Ectodermal cell (in vitro differentiated cells): ENCODE measurements around the gene CCNG1.
"Not testable (repeated sequence)": the region's sequence is repeated elsewhere in the genome, so short reads cannot be mapped to it uniquely, and the experiment has no call there.

Source experiments
- H3K27ac ChIP-seq: 2 replicates; pipeline ENCODE4 v1.7.0; 2013; ENCODE audit warnings: mild to moderate bottlenecking, low read depth, low read length; ENCODE audit not compliant: insufficient read depth, poor library complexity, severe bottlenecking
- H3K27me3 ChIP-seq: 2 replicates; pipeline ENCODE4 v1.7.0; 2013; ENCODE audit warnings: mild to moderate bottlenecking, low read length; ENCODE audit not compliant: insufficient read depth, control insufficient read depth, poor library complexity, severe bottlenecking
- H3K36me3 ChIP-seq: one replicate; pipeline ENCODE4 v1.7.0; 2013; ENCODE audit warnings: low read length; ENCODE audit not compliant: control insufficient read depth, insufficient read depth
- H3K4me1 ChIP-seq: one replicate; pipeline ENCODE4 v1.7.0; 2013; ENCODE audit warnings: low read length; ENCODE audit not compliant: control insufficient read depth, insufficient read depth
- H3K4me3 ChIP-seq: 2 replicates; pipeline ENCODE4 v1.7.0; 2013; ENCODE audit warnings: low read depth, low read length, control low read depth; ENCODE audit not compliant: insufficient read depth
- H3K9me3 ChIP-seq: 2 replicates; pipeline ENCODE4 v1.7.0; 2013; ENCODE audit warnings: mild to moderate bottlenecking, low read length, moderate library complexity; ENCODE audit not compliant: control insufficient read depth
- WGBS, 2 experiments: methylation state at CpG; one replicate each; pipeline ENCODE4 v1.1.7; 2013; ENCODE audit warnings: missing lambda C conversion rate in 2 of 2; 5-methylcytosine and 5-hydroxymethylcytosine counted together

Gene CCNG1

DNA sequence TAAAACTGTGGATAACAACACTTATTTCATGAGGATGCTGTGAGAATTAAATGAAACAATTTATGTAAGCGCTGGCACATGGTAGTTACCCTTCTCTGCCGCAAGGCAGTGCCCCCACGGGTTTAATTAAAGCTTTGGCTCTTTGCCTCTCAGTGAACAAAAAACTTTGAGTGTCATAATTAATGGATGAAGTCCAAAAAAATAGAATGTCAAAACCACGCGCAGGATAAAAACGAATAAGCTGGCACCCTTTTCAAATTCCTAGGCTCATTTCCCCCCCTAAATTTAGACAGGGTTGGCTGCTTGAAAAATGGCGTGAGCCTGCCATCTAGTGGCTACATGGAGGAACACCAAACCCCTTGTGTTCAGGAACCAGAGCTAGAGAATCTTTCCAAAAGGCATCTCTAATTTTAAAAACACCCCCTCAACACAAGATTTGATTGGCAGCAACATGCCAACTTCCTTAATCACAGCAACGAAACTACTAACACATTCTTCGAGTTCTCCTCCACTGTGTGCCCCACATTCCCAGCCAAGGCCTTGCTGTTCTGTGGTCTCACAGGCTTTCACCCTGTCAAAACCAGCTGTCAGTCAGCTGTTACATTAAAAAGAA is 29.0 kb upstream of the CCNG1 start:
- Histone ChIP-seq H3K9me3 (no peaks in the 10 kb centered on the region), H3K36me3 (no peaks in the 10 kb centered on the region), H3K27ac (no peak overlapping the region), H3K27me3 (no peaks in the 10 kb centered on the region), H3K4me3 (no peak overlapping the region), H3K4me1 (no peaks in the 10 kb centered on the region)
- 32 to 38% methylated on average over 9 of the region's 9 CpGs for WGBS, 2 experiments

DNA sequence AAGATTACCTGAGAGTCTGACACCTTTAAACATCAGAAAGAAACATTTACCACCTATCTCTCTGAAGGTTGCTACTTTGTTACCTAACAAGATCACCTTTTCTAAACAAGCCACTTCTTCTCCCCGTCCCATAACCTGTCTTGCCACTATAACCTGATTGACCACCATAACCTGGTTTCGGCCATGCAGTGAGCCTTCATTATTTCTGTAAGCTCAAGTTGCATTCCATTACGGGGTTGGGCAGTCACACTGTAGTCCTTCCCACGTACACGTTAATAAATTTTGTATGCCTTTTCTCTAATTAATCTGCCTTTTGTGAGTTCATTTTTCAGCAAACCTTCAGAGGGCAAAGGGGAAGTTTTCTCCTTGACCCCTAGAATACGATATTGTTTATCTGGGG is 28.0 kb upstream of the CCNG1 start:
- Histone ChIP-seq H3K9me3 (no peaks in the 10 kb centered on the region), H3K4me3 (no peak overlapping the region), H3K27me3 (no peaks in the 10 kb centered on the region), H3K36me3 (no peaks in the 10 kb centered on the region), H3K4me1 (no peaks in the 10 kb centered on the region), H3K27ac (no peak overlapping the region)
- WGBS, 2 experiments: 92 to 93% methylated on average over 6 of the region's 6 CpGs

DNA sequence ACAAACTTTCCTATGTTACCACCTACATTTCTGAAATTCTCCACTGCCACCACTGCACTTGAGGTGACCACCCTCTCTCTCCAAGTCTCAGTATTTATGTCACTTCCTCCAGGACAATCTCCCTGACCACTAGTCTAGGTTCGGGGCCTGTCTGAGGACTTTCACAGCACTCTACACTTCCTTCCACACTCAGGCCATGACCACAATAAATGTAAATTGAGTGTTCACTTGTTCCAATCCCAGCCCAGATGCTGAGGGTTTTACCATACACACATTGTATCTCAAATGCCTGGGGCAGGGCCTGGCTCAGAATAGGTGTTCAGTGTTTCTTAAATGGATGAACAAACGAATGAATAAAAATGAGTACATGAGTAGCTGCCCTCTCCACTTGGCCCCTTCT is 26.9 kb upstream of the CCNG1 start:
- H3K4me1 ChIP-seq: no peaks in the 10 kb centered on the region
- 80 to 90% methylated on average over 2 of the region's 2 CpGs for WGBS, 2 experiments
- no peak overlapping the region for H3K27ac ChIP-seq
- H3K4me3 ChIP-seq: no peak overlapping the region
- no peaks in the 10 kb centered on the region for H3K9me3 ChIP-seq
- no peaks in the 10 kb centered on the region for H3K27me3 ChIP-seq
- no peaks in the 10 kb centered on the region for H3K36me3 ChIP-seq

DNA sequence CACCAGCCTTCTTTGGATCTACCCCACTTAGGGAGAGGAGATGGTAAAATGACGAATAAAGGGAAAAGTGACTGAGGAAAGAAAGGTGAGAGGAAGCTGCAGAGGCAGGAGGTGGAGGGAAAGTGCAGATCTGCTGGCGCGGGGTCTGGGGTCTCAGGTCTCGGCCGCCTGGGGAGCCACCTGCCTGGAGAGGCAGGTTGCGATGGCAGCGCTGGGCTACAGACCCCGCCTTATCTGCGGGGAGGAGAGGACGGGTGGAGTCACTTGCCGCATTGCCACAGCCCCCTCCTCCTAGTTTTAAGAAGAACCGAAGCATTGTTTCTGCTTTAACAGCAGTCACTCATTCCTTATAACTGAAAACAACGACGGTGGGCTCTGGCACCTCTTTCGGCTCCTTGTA is 21.7 kb upstream of the CCNG1 start:
- not testable (repeated sequence) for H3K27me3 ChIP-seq, H3K27ac ChIP-seq, H3K9me3 ChIP-seq, H3K36me3 ChIP-seq, H3K4me3 ChIP-seq, H3K4me1 ChIP-seq
- 24 to 25% methylated on average over 13 to 15 of the region's 15 CpGs for WGBS, 2 experiments

DNA sequence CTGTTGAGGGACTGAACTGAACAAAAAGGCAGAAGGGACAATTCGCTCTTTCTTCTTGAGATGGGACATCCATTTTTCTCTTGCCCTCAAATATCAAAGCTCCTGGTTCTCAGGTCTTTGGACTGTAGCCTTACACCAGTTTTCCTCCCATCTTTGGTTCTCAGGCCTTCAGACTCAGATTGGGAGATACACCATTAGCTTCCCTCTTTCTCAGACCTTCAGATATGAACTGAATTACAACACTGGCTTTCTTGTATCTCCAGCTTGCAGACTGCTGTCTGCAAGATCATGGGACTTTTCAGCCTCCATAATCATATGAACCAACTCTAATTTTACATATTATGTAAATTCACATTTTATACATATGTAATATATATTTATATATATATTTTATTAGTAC is 12.6 kb upstream of the CCNG1 start:
- no peak overlapping the region for H3K4me3 ChIP-seq
- H3K9me3 ChIP-seq: no peaks in the 10 kb centered on the region
- no peak overlapping the region for H3K27ac ChIP-seq
- WGBS, 2 experiments: 85 to 94% methylated on average over 1 of the region's 1 CpG
- H3K36me3 ChIP-seq: no peaks in the 10 kb centered on the region
- H3K27me3 ChIP-seq: no peaks in the 10 kb centered on the region
- H3K4me1 ChIP-seq: no peaks in the 10 kb centered on the region

DNA sequence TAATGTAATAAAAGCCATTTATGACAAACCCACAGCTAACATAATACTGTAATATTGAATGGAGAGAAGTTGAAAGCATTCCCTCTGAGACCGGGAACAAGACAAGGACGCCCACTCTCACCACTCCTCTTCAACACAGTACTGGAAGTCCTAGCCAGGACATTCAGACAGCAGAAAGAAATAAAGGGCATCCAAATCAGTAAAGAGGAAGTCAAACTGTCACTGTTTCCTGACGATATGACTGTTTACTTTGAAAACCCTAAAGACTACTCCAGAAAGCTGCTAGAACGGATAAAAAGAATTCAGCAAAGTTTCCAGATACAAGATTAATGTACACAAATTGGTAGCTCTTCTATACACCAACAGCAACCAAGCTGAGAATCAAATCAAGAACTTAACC is 11.3 kb upstream of the CCNG1 start:
- not testable (repeated sequence) for H3K9me3 ChIP-seq, H3K27ac ChIP-seq, H3K27me3 ChIP-seq, H3K4me1 ChIP-seq, H3K36me3 ChIP-seq, H3K4me3 ChIP-seq
- WGBS, 2 experiments: 90 to 96% methylated on average over 4 of the region's 4 CpGs

DNA sequence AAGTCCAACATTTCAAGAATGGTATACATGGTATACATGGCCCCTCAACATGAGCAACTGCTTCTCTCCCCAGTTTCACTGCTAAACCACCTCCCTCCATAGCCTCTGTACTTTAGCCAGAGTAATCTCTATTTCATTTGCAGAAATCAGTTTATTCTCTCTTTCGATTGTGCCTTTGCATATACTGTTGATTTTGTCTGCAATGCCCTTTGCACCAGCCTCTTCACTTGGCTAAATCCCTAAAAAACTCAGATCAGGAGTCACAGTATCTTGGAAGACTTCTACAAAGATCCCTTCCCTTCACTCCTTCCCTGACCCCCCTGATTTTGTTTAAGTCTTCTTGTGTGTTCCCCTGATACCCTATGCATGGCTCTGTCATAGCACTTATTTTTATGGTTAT is 4.9 kb upstream of the CCNG1 start:
- no peaks in the 10 kb centered on the region for H3K27me3 ChIP-seq
- H3K9me3 ChIP-seq: no peaks in the 10 kb centered on the region
- H3K27ac ChIP-seq: no peak overlapping the region
- WGBS, 2 experiments: 93 to 100% methylated on average over 1 of the region's 1 CpG
- H3K4me3 ChIP-seq: no peak overlapping the region
- H3K36me3 ChIP-seq: no peaks in the 10 kb centered on the region
- H3K4me1 ChIP-seq: peaks cover 6% of the 10 kb centered on the region

DNA sequence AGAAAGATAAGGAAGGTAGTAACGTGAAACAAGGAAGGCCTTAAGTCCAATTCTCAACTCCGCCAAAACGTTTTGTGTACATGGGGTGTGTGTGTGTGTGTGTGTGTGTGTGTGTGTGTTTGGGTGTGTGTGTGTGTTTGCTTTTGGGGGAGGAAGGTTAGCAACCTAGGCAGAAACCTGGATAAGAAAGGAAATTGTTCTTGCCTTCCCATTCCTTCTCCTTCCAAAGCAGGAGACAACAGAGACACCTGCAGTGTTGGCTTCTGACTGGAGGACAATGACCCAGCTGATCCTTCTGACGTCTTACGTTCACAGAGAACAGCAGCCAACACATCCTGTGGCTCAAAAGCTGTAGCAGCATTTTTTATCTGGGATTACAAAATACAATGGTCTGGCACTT is 4.1 kb upstream of the CCNG1 start:
- no peak overlapping the region for H3K4me3 ChIP-seq
- peaks cover 6% of the 10 kb centered on the region for H3K4me1 ChIP-seq
- WGBS, 2 experiments: 59% methylated on average over 5 of the region's 5 CpGs
- H3K9me3 ChIP-seq: no peaks in the 10 kb centered on the region
- H3K27me3 ChIP-seq: no peaks in the 10 kb centered on the region
- H3K27ac ChIP-seq: no peak overlapping the region
- no peaks in the 10 kb centered on the region for H3K36me3 ChIP-seq

DNA sequence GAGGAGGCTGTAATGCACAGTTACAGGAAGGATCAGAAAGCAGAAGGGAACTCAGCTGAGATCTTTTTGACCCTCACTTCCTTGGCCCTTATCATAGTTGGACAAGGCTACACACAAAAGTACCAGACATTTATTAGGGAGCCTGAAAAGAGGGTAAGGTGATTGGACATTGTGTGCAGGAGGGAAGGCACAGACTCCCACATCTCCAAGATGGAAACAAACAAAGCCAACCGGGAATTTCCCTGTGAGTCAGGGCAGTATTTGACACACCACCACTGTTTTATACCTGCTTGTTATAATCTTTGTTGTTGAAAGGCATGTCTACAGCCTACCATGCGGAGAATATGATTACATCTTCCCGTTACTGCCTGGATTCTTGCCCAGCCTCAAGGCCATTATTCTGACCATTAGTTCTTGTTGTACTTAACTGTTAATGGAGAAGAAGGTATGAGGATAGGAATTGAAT is 3.0 kb upstream of the CCNG1 start:
- Histone ChIP-seq H3K9me3 (no peaks in the 10 kb centered on the region), H3K4me3 (no peak overlapping the region), H3K27ac (no peak overlapping the region), H3K27me3 (no peaks in the 10 kb centered on the region), H3K36me3 (no peaks in the 10 kb centered on the region), H3K4me1 (peaks cover 6% of the 10 kb centered on the region)
- 92 to 94% methylated on average over 3 of the region's 3 CpGs for WGBS, 2 experiments

DNA sequence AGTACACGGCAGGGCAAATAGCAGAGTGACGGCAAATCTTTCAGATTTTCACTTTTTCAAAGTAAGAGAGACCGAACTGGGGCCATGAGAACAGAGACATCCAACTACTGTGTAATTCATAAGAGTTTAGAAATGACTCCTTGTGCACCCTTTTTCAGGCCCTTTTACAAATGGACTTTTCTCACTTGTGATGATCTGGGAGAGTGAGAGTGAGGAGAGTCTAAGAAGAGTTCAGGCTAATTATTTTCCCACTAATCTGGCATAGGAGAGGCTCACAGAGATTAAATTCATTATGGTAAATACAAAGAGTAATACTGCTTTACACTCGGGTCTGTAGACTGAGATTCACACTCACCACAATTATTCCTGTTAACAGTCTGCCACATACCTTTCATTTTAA is 880 bp upstream of the CCNG1 start:
- Histone ChIP-seq H3K36me3 (peaks cover 8% of the 10 kb centered on the region), H3K4me1 (peaks cover 9% of the 10 kb centered on the region), H3K9me3 (no peaks in the 10 kb centered on the region), H3K27me3 (no peaks in the 10 kb centered on the region), H3K27ac (no peak overlapping the region), H3K4me3 (peak overlapping the region; percentile 13)
- WGBS, 2 experiments: 50 to 71% methylated on average over 4 of the region's 4 CpGs

DNA sequence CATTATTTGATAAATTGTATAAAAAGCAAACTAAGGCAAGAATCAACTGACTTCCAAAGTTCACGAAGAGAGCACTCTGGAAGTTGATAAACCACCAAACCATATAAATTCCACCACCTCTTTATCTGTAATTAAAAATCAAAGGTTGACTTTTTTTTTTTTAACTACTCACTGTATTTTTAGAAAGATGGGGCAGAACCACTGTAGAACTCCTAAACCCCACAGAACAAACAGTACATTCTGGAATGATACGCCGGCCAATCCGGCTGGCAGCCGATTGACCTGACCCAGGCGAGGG is 435 bp upstream of the CCNG1 start:
- peaks cover 11% of the 10 kb centered on the region for H3K36me3 ChIP-seq
- H3K27me3 ChIP-seq: no peaks in the 10 kb centered on the region
- H3K4me3 ChIP-seq: peak overlapping the region; percentile 13
- peaks cover 9% of the 10 kb centered on the region for H3K4me1 ChIP-seq
- no peak overlapping the region for H3K27ac ChIP-seq
- WGBS, 2 experiments: 0 to 7% methylated on average over 5 to 6 of the region's 6 CpGs
- H3K9me3 ChIP-seq: no peaks in the 10 kb centered on the region
